Body of pancreas (tissue), 4 donors: ENCODE results near the gene HLF.

Experiments used
- CTCF ChIP-seq, 7 experiments: fragments of 450-650 bp in 4 of 7; fragments of 200-600 bp in 3 of 7; sonication (generic) in 3 of 7; IDR thresholded peaks; one replicate each; pipeline ENCODE4 v1.5.1; 2016 to 2019; ENCODE audit warnings: antibody characterized with exemption in 7 of 7
- POLR2A ChIP-seq, 3 donors: fragments of 450-650 bp; IDR thresholded peaks; one replicate each; pipeline ENCODE4 v1.6.1; 2016; ENCODE audit warnings: antibody characterized with exemption in 3 of 3, mild to moderate bottlenecking in 2 of 3

GRCh38 chr17:55219934-55220333 is 44.8 kb upstream of the HLF start:
- no peak for TF ChIP-seq POLR2A (IDR thresholded peaks at IDR 0.05)
- no peak for TF ChIP-seq CTCF (IDR thresholded peaks at IDR 0.05)
